Body of pancreas (tissue), 4 donors: Measurements from ENCODE around the gene OPRL1. TPM values are rescaled to one million over a fixed set of nuclear protein-coding genes. Genes with fewer than 3 reads are reported as not detected.

Source experiments
- ATAC-seq: fragments of 150-250 bp; one replicate; pipeline ENCODE4 v1.9.1; 2016
- DNase-seq, 4 donors: peaks; one replicate each; pipeline ENCODE4 v3.0.0-alpha.2; 2019
- H3K27ac ChIP-seq, 4 donors: fragments of 200-600 bp; sonication (generic); 1 replicate in 3 of 4; 2 replicates in 1 of 4; pipeline versions ENCODE4 v1.5.1 to v1.6.1; 2016 to 2019; ENCODE audit warnings: mild to moderate bottlenecking in 1 of 4, mixed read lengths in 1 of 4, moderate library complexity in 1 of 4
- H3K27me3 ChIP-seq, 2 donors: fragments of 200-600 bp; sonication (generic); one replicate each; pipeline ENCODE4 v1.6.0; 2016; ENCODE audit warnings: mild to moderate bottlenecking in 1 of 2
- H3K36me3 ChIP-seq, 2 donors: fragments of 200-600 bp; sonication (generic); replicated peaks in 1 of 2; 2 replicates each; pipeline ENCODE4 v1.5.1; 2016; ENCODE audit warnings: low read depth in 2 of 2; ENCODE audit not compliant: insufficient read depth in 1 of 2
- H3K4me1 ChIP-seq: fragments of 200-600 bp; sonication (generic); one replicate; pipeline ENCODE4 v1.6.0; 2016
- H3K4me3 ChIP-seq, 2 donors: fragments of 200-600 bp; sonication (generic); 1 replicate in 1 of 2; 2 replicates in 1 of 2; pipeline ENCODE4 v1.5.1; 2016 to 2019
- H3K9me3 ChIP-seq, 3 donors: fragments of 200-600 bp; sonication (generic); 1 replicate in 2 of 3; 2 replicates in 1 of 3; pipeline ENCODE4 v1.5.1; 2016
- CTCF ChIP-seq, 7 experiments: fragments of 450-650 bp in 4 of 7; fragments of 200-600 bp in 3 of 7; sonication (generic) in 3 of 7; IDR thresholded peaks; one replicate each; pipeline ENCODE4 v1.5.1; 2016 to 2019; ENCODE audit warnings: antibody characterized with exemption in 7 of 7
- POLR2A ChIP-seq, 3 donors: fragments of 450-650 bp; IDR thresholded peaks; one replicate each; pipeline ENCODE4 v1.6.1; 2016; ENCODE audit warnings: antibody characterized with exemption in 3 of 3, mild to moderate bottlenecking in 2 of 3
- whole genome bisulfite sequencing, 2 donors: methylation state at CpG; one replicate each; pipeline ENCODE4 v1.1.5; 2017; 5-methylcytosine and 5-hydroxymethylcytosine counted together
- intact Hi-C: fragments of 100-400 bp; cut with DNase I; formaldehyde crosslinking; loops from one replicate; pipeline ENCODE4 v1.15.1; 2023
- total RNA-seq, 2 donors: library from RNA; depleted of rRNA; stranded (reverse); fragments of >200 nt; gene quantifications; one replicate each; pipeline ENCODE4 v1.1.0, GENCODE V29; 2016

Gene OPRL1
- total RNA-seq, 2 donors from 2014 or later = 1.0 to 2.6 TPM

GRCh38 chr20:64042054-64042781 lies 37.7 kb upstream of the OPRL1 start:
- peak overlapping the region in 2 of 4 donors; percentile 34 to 38 for H3K27ac ChIP-seq
- ATAC-seq (no peak), DNase-seq (no peak)
- no peaks in the 10 kb centered on the region for H3K9me3 ChIP-seq
- H3K27me3 ChIP-seq = peaks cover 0 to 5% of the 10 kb centered on the region in 2 donors
- intact Hi-C loops = no loop called here
- WGBS, 2 donors = 0 to 8% methylated on average over 1 to 45 of the region's 55 CpGs
- peaks cover 34% of the 10 kb centered on the region for H3K4me1 ChIP-seq
- peak in 2 of 3 donors; percentile 8 to 15 for TF ChIP-seq POLR2A (IDR thresholded peaks at IDR 0.05)
- no peak for TF ChIP-seq CTCF (IDR thresholded peaks at IDR 0.05)
- H3K4me3 ChIP-seq = no peak overlapping the region
- no peaks in the 10 kb centered on the region for H3K36me3 ChIP-seq

GRCh38 chr20:64043768-64044167 lies 36.1 kb upstream of the OPRL1 start:
- TF ChIP-seq CTCF (IDR thresholded peaks at IDR 0.05) (no peak), POLR2A (IDR thresholded peaks at IDR 0.05) (no peak)
- no peak overlapping the region for H3K4me3 ChIP-seq
- no peaks in the 10 kb centered on the region for H3K9me3 ChIP-seq
- no peak for DNase-seq
- peaks cover 0 to 10% of the 10 kb centered on the region in 2 donors for H3K27me3 ChIP-seq
- WGBS, 2 donors = 82 to 83% methylated on average over 9 of the region's 9 CpGs
- H3K27ac ChIP-seq = no peak overlapping the region
- H3K36me3 ChIP-seq = no peaks in the 10 kb centered on the region
- intact Hi-C loops = no loop called here
- peaks cover 28% of the 10 kb centered on the region for H3K4me1 ChIP-seq
- no peak for ATAC-seq

DNA sequence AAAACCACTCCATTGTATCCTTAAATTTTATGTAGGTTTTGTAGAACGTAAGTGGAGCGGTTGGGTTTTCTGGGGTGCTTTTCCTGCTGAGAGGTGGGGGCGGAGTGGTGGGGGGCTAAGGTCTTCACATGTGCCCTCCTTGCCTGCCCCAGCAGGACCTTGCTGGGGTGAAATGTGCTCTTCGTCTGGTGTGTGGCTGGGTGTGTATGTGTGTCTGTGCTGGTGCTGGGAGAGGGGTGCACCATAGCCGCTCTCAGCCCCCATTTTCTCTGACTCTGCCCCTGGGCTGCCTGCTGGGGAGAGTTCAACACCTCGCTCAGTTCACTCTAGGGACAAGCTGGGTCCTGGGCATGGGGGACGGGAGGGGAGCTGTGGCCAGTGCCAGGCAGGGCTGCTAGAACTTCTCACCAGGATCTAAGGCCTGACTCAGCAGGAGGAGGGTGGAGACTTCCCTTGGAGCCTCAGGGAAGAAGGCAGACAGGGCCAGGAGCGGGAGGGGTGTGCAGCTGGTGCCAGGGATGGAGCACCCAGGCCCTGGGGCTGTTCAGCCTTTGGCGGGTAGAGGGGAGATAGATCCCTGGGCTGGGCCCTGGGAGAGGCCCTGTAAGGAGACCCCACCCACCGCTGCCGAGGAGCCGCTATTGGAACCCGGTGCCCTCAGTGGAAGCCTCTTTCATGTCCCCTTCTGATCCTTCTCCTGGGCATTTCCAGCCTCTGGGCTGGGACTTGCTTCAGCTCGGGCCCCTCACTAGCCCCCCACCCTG lies 35.2 kb upstream of the OPRL1 start:
- Histone ChIP-seq H3K27me3 (peaks cover 0 to 10% of the 10 kb centered on the region in 2 donors), H3K4me3 (no peak overlapping the region)

GRCh38 chr20:64045346-64046011 lies 34.4 kb upstream of the OPRL1 start:
- Histone ChIP-seq H3K4me1 (peaks cover 20% of the 10 kb centered on the region), H3K36me3 (no peaks in the 10 kb centered on the region), H3K27me3 (peaks cover 0 to 13% of the 10 kb centered on the region in 2 donors), H3K27ac (peak overlapping the region in 1 of 4 donors; percentile 28), H3K9me3 (no peaks in the 10 kb centered on the region), H3K4me3 (no peak overlapping the region)
- 53 to 54% methylated on average over 7 to 11 of the region's 11 CpGs for WGBS, 2 donors
- intact Hi-C loops = no loop called here
- TF ChIP-seq POLR2A (IDR thresholded peaks at IDR 0.05) (peak in 1 of 3 donors; percentile 2), CTCF (IDR thresholded peaks at IDR 0.05) (no peak)
- ATAC-seq (no peak), DNase-seq (no peak)

More for the DNA sequence above, 35.2 kb upstream of the OPRL1 start:
- H3K27ac ChIP-seq = peak overlapping the region in 2 of 4 donors; percentile 28 to 30
- DNase-seq (no peak), ATAC-seq (peak; percentile 19)
- intact Hi-C loops = no loop called here
- 77 to 78% methylated on average over 7 to 14 of the region's 14 CpGs for WGBS, 2 donors
- peaks cover 19% of the 10 kb centered on the region for H3K4me1 ChIP-seq
- H3K36me3 ChIP-seq = no peaks in the 10 kb centered on the region
- no peaks in the 10 kb centered on the region for H3K9me3 ChIP-seq
- TF ChIP-seq CTCF (IDR thresholded peaks at IDR 0.05) (no peak), POLR2A (IDR thresholded peaks at IDR 0.05) (no peak)
